ENCODE results near the gene PPARD. TPM values are rescaled to one million over a fixed set of nuclear protein-coding genes. Genes with fewer than 3 reads are reported as not detected.
"Not testable (repeated sequence)": the region's sequence is repeated elsewhere in the genome, so short reads cannot be mapped to it uniquely, and the experiment has no call there.

PPARD gene
- total RNA-seq, 4 donors from 2014 or later: 6.4 to 37.6 (median 14.3) TPM

- DNase-seq (ENCODE audit: low spot score) (no peak), ATAC-seq (ENCODE audit: low FRiP score) (no peak)
- no peak for TF ChIP-seq CTCF (IDR thresholded peaks at IDR 0.05)
Measured at GRCh38 chr6:35386989-35387388, 44.6 kb downstream of the PPARD start.

GRCh38 chr6:35388030-35388429 lies 45.7 kb downstream of the PPARD start:
- ATAC-seq (ENCODE audit: low FRiP score) (no peak), DNase-seq (ENCODE audit: low spot score) (no peak)
- TF ChIP-seq CTCF (IDR thresholded peaks at IDR 0.05): no peak

DNA sequence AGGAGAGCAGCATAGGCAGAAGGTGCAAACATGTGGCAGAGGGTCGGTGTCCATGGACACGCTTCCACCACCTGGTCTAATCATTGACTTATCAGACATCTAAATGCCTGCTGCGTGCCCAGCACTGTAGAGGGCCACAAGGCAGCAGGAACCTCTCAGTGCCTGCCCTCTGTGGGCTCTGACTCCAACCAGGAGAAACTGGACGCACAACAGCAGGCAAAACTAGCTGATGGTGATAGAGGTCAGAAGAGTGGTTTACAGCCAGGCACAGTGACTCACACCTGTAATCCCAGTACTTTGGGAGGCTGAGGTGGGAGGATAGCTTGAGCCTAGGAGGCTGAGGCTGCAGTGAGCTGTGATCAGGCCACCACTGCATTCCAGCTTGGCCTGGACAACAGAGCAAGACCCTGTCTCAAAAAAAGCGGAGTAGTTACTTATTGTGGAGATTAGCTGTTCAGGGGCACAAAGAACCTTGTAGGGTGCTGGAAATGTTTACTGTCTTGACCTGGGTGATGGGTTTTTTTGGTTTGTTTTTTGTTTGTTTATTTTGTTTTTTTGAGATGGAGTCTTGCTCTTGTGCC lies 46.5 kb downstream of the PPARD start:
- no peak for TF ChIP-seq CTCF (IDR thresholded peaks at IDR 0.05)
- ATAC-seq (ENCODE audit: low FRiP score) (no peak), DNase-seq (ENCODE audit: low spot score) (no peak)

DNA sequence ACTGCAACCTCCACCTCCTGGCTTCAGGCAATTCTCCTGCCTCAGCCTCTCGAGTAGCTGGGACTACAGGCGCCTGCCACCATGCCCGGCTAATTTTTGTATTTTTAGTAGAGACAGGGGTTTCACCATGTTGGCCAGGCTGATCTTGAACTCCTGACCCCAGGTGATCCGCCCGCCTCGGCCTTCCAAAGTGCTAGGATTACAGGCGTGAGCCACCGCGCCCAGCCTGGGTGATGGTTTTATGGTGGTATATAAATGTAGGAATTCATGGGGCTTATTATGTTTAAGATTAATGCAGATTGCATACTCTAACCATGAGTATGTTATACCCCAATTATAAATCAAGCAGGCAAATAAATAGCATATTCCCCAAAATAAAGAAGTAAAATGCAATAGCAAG lies 47.0 kb downstream of the PPARD start:
- not testable (repeated sequence) for ATAC-seq (ENCODE audit: low FRiP score); DNase-seq (ENCODE audit: low spot score)

- DNase-seq (ENCODE audit: low spot score) (no peak), ATAC-seq (ENCODE audit: low FRiP score) (no peak)
- no peak for TF ChIP-seq CTCF (IDR thresholded peaks at IDR 0.05)
Measured at GRCh38 chr6:35391240-35391968, 49.0 kb downstream of the PPARD start.

DNA sequence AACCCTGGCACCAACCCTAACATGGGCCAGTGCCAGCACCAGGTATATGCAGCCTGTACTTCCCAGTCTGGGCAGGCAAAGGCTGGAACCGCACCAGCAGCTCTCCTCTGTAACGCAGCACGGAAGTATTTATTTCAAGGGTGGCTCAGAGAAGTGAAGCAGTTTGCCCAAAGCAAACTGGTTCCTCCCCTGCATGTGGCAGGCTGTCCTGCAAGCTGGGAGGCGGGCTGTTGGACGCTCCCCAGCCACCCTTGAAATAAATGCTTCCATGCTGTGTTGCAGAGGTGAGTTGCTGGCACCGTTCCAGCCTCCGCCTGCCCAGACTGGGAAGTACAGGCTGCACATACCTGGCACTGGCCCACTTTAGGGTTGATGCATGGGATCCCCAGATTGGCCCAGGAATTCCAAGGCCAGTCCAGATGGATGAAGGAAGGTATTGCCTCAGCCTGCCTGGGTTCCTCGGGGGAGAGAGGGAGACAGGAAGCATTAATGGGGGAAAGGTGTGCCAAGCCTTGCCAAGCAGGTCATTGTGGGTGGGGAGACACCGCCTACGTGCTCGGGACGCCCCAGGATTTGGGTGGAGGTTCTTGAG lies 49.8 kb downstream of the PPARD start:
- no peak for DNase-seq (ENCODE audit: low spot score)
- no peak for ATAC-seq (ENCODE audit: low FRiP score)
- no peak for TF ChIP-seq CTCF (IDR thresholded peaks at IDR 0.05)

GRCh38 chr6:35392773-35393672 lies 50.7 kb downstream of the PPARD start:
- DNase-seq (ENCODE audit: low spot score): no peak
- no peak for TF ChIP-seq CTCF (IDR thresholded peaks at IDR 0.05)
- no peak for ATAC-seq (ENCODE audit: low FRiP score)
